GM19463 (cell line): ENCODE results near the gene HSPB7.
"Not testable (repeated sequence)": the region's sequence is repeated elsewhere in the genome, so short reads cannot be mapped to it uniquely, and the experiment has no call there.

ENCODE experiments used
- ATAC-seq: cut with Tn5 transposase; IDR thresholded peaks from one replicate; pipeline ENCODE4 v1.9.1; 2021; ENCODE audit warnings: mild to moderate bottlenecking, moderate library complexity; ENCODE audit not compliant: unreplicated experiment

HSPB7 gene

DNA sequence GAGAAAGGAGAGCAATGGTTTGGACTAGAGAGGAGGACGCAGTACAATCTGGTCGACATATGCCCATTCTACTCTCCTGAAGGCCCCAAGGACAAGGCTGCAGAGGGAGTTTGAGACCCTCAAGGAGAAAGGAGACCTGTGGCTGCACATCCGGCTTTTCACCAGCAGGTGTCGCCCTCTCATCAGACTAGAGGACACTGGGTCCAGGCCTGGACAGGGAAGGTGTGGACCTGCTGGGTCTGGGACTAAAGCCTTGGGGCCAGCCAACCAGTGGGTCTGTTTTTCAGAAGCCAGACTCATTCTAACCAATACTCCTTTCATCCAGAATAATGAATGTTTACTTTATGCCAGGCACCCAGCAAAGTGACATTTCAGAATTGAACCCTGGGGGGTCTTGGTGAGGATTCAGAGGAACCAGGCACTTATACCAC, 8.8 kb downstream of the HSPB7 start:
- ATAC-seq, result no peak

DNA sequence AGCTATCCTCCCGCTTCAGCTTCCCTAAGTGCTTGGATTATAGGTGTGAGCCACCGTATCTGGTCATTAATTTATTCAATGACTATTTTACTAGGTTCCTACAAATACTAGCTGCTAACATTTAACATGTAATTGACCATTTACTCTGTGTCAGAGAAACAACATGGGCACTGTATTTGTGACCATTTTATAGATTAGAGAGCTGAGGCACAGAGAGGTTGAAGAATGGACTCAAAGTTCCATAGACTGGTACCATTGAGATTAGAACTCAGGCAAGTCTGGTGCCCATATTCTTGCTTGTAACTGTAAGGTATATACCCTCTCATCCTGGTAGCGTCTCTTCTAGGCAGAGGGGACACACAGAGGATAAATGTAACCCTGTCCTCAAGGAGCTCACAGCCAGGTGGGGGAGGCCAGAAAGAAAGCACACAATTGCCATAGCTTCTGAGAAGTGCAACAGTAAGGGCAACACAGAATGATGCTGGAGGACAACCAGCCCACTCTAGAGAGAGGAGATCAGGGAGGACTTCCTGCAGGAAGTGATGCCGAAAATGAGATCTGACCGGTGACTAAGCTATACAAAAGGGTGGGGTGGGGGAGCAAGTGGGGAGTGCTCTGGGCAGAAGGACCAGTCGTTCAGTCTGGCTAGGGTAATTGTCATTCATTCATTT, 10.0 kb downstream of the HSPB7 start:
- no peak for ATAC-seq

DNA sequence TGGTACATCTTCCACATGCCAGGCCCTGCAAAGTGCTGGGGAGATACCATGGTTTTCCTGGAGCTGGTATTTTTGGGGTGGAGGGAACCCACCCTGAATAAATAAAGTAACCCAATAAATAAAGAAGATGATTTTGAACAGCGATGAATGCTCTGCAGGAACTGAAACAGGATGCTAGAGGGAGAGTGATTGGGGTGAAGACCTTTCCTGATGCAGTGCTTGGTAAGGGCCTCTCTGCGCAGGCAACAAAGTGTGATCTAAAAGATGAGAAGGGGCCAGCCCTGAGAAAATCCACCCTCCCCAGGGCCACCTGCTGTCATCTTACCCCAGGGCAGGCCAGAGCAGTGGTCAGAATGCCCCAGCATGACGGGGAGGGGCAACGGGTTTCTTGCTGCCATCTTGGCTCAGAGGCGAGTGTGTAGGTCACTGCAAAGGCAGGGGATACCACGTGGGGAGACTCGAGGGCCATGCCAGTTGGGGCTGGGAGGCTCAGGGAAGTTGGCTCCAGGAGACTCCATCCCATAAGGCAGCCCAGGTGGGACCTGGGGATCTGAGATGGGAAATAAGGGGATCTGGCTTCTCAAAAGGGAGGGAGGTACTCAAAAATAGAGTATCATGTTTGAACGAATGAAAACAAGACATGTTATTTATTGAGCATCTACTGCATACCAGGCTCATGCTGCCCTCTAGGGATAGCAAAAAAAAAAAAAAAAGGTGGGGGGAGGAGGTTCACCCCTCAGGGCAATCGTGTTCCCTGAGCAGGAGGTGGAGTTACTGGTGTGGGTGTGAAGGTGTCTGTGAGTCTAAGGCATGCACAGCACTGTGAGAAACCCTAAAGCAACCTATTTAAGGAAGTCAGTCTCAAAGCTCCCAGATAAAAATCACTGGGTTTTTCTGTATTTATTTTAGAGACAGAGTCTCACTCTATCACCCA, 11.0 kb downstream of the HSPB7 start:
- no peak for ATAC-seq

DNA sequence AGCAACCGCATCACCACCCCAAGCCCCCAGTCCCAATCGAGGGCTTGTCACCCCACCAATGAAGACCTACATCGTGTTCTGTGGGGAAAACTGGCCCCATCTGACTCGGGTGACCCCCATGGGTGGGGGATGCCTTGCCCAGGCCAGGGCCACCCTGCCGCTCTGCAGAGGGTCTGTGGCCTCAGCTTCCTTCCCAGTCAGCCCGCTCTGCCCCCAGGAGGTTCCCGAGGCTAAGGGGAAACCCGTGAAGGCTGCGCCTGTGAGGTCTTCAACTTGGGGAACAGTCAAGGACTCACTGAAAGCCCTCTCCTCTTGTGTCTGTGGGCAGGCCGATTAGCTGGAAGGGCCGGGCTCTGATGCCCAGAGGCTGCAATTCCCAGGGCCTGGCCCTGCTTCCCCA, 11.8 kb downstream of the HSPB7 start:
- no peak for ATAC-seq

DNA sequence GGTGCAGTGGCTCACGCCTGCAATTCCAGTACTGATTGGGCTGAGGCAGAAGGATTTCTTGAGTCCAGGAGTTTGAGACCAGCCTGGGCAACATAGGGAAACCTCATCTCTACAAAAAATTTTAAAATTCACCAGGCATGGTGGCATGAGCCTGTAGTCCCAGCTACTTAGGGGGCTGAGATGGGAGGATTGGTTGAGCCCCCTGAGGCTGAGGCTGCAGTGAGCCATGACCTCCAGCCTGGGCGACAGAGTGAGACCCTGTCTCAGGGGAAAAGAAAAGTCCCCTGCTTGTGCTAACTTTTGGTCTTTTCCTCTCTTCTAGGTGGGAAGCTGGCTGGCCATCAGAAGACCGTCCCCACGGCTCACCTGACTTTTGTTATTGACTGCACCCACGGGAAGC, 12.2 kb downstream of the HSPB7 start:
- no peak for ATAC-seq

DNA sequence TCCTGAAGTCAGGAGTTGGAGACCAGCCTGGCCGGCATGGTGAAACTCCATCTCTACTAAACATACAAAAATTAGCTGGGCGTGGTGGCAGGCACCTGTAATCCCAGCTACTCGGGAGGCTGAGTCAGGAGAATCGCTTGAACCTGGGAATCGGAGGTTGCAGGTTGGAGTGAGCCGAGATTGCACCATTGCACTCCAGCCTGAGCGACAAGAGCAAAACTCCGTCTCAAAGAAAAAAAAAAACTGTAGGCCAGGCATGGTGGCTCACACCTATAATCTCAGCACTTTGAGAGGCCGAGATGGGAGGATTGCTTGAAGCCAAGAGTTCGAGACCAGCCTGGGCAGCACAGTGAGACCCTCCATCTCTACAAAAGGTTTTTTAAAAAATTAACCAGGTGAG, 16.6 kb downstream of the HSPB7 start:
- not testable (repeated sequence) for ATAC-seq

DNA sequence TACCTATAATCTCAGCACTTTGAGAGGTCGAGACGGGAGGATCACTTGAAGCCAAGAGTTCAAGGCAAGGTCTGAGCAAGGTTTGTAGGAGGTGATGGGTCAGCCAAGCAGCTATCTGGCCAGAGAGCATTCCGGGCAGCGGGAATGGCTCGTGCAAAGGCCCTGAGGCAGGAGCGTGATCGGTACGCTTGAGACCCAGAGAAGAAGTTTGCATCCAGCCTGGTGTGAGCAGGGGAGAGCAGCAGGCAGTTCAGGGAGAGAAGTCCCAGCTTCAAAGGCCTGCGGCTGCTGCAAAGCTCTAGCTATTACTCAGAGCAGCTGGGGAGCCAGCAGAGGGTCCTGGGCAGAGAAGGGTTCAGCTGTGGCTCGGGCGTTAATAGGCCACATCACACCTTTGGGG, 18.9 kb downstream of the HSPB7 start:
- no peak for ATAC-seq

DNA sequence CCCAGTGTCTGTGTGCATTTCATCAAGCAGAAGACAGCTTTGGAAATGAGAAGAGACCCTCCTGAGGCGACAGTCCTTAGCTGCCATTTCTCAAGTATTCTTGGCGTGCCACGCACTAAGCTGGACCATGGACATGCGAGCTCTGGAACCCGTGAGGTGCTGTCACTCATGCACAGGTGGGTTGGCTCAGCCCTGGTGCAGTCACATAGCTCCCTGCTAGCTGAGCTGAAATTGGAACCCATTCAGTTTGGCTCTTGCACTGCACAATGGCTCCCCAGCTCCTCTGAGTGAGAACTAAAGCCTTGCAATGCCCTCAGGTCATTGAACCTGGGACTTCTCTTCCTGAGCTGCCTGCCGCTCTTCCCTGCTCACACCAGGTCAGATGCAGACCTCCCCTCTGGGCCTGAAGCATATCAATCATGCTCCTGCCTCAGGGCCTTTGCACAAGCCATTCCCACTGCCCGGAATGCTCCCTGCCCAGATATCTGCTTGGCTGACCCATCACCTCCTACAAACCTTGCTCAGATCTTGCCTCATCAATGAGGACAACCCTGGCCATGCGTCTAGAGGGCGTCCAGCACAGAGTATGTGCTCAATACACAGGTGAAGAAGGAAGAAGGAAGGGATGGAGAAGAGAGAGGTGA, 20.1 kb downstream of the HSPB7 start:
- ATAC-seq, result no peak

DNA sequence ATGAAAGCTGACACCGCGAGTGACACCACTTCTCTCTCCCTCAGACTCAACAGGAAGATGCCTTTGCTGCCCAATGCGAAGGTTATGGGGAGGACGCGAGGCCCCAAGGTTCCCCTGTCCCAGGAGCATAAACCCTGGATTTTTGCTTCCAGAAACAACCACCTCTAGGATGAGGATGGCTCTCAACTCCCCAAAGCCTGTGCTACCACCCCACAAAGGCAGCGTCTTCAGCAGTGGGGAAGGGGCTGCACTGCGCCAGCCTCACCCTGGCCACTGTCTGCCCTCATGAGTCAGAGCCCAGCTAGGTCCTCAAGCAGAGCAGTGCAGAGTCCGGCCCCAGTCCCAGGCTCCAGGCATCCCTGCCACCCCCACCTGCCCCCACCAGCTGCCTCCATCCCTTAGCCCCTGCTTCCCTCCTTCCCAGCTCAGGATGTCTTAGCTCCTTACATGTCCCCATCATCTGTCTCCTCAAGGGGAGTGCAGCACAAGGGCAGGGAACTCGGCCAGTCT, 20.7 kb downstream of the HSPB7 start:
- no peak for ATAC-seq

DNA sequence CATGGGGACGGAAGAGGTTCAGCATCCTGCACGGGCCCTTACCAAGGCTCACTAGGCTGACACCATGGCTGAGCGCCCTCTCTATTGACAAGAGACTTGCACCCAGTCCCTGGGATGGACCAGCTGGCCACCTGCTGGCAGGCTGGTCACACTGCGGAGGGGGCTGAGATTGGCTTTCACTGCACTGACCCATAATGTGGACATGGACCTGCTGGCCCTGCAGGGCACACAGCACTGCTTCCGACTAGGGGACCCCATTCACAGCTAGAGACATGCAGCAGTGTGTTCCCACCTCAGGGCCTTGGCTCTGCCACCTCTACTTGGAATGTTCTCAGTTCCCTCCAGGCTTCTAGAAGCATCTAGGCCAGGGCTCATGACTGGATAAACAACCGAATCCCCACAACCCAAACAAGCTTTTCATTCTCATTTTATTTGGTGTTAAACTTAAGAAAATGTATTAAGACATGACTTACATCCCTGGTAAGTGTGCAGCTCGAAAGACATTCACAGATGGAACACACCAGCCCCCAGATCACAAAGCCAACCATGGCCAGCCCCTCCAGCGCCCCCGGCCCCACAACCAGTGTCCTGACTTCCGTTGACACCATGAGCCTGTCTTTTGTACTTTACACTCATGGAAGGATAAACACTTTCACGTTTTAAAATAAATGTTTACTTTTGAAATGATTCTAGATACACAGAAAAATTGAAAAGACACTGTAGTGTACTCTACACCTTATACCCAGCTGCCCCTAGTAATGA, 23.1 kb downstream of the HSPB7 start:
- no peak for ATAC-seq

DNA sequence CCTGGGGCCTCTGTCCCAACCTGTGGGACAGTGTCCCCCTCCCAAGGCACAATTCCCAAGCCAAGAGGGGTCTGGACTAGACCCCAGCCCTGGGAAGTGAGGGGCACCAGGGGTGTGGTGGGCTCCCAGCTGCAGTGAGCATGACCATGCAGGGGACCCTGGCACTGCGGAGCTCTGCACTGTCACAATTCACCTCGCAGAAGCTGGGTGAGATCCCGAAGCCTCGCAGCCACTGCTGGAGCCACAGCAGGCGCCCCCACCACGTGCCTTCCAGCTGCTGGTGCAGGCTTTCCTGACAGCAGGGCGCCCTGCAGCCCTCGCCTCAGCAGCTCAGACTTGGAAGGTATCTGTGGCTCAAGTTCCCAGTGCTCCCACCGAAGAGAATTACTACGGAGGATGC, 23.8 kb downstream of the HSPB7 start:
- ATAC-seq, result no peak

DNA sequence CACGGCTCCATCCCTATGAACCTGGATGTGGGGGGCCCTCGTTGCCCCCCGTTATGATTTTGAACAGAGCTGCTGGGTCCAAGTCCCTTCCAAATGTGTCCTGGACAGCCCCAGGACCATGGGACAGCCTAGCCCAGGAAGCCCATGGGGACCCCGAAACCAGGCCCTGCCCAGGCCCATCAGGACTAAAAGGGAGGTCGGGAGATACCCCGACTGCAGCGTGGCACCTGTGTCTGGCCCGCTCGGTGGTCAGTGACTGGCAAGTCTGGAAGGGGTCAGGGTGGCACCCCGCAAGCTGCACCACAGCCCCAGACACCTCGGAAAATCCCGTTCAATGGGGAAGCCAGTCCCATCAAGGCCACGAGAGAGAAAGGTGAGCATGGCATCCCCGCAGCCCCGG, 24.2 kb downstream of the HSPB7 start:
- ATAC-seq, result no peak

DNA sequence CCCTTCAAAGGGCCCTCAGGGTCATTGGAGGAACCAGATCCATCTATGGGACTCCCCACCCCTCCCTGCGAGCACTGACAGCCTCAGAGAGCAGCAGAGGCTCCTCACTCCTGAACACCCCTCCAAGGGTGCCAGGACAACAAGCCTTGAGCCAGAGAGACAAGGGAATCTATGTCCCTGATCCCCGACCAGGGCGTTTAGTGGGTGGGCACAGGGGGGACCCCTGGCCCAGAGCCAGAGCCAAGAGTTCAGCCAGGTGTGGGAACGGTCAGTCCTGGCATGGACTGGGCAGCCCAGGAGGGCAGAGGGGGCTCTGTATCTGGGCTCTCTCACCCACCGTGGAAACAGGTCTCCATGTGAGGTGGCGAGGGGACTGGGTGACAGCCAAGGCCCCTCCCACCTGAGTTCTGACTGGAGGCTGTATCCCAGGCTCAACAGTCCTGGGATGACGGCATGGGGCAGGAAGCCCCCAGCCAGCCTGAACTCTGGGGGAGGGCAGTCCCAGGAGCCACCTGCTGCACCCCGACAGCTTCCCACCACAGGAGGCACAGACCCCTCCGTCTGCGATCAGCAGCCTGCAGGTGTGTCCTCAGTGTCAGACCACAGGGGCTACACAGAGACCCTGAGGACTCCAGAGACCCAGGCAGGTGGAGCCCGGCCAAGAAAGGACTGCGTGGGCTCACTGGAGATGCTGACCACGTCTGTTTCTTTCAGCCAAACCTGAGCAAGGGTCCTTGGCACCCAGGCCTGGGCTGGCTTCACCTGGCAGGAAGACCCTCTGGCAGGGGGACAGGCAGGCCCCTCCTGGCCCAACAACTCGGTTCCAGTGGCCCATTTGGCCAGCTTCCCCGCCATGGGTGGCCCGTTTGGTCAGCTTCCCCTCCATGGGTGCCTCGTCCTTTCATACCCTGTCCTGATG, 25.0 kb downstream of the HSPB7 start:
- no peak for ATAC-seq

DNA sequence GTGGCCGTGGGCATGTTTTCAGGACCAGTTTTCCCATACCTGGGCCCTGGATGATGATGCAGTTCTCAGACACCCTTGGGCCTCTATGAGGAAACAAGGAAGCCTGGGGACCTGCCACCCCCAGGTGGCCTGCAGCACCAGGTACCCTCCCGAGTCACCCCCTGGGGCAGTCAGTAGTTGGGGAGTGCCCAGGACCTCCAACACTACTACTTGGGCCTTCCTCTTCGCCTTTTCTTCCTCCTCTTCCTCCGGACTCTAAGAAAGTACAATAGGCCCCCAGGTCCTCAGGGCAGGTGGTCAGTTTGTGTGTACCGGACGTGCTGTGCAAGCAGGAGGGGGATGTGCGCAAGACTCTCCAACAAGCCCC, 25.7 kb downstream of the HSPB7 start:
- no peak for ATAC-seq

DNA sequence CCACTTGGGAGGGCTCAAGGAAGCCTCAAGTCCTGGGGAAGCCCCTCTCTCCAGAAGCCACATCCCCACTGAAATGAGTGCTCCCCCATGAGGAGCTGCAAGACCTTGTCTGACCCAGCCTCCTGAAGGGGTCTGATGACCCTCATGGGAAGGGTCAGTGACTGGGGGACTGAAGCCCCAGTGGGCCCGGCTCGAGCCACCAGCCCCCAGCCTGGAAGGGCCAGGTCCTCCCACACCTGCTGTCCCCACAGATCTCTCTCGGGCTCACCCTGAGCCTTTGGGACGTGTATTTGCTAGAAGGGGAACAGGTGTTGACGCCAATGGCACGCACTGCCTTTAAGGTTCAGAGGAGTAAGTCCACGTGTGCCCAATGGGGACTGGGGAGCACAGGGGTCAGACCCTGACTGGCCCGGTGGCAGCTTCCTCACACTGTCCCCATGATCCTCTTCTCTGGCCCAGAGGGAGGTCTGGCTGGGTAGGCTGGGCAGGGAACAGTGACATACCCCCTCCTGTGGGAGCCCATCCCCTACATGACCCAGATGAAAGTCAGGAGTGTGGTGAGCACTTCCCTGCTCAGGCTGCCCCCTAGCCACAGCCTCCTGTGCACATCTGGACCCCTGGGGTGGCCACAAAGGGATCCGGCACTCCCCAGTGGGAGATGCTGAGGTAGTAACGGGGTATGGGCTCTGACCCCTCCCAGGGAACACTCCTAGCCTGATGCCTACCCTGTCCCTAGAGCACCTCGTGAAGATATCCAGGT, 26.2 kb downstream of the HSPB7 start:
- no peak for ATAC-seq

DNA sequence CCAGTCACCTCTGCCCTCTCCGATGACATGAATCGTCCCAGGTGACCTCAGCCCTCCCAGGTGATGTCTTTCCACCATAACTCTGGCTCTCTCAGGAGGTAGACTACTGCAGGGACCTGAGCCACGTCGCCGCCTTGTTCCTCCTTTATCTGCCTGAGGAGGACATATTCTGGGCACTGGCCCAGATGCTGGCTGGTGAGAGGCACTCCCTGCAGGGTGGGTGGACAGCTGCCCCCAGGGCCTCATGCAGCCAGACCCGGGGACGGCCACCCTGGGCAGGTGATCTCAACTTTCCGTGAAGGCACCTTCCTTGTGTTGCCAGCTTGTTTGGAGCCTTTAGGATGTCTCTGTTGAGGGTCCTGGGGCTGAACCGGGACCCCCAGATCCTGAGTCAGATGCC, 28.1 kb downstream of the HSPB7 start:
- ATAC-seq, result no peak

DNA sequence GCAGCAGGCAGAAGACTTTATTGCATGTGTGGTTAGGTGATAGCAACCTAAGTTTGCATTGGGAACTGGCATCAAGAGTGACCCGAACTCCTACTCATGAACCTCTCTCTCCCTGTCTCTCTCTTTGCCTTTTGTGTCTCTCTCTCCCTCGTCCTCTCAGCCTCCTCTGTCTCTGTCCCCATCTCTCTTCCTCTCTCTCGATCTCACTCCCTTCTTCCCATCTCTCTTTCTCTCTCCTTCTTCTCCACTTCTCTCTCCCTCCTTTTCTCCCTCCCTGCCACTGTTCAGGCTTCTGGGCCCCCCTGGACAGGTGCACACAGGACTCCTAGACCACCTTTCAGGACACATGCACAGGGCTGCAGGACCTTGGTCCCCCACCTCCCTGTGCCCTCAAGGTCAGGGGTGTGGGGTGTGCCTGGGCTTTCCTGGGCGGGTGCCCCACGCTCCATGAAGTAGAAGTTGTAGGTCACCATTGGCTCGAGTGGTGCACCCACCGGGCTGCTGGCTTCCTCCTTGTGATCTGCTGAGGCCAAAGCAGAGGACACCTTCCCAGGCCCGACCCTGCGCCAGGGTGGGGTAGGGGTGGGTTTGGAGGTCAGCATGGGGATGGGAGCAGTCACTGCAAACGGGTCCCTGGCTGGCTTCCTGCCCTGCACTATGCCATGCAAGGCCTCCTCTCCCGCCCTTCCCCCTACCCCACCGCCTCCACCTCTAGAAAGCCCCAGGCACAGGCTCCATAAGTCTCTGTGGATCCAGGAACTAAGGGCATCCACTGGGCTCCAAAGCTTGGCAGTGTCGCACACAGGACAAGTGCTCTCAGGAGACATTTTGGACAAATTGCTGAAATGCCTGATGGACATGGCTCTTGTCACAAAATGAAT, 28.7 kb downstream of the HSPB7 start:
- no peak for ATAC-seq

DNA sequence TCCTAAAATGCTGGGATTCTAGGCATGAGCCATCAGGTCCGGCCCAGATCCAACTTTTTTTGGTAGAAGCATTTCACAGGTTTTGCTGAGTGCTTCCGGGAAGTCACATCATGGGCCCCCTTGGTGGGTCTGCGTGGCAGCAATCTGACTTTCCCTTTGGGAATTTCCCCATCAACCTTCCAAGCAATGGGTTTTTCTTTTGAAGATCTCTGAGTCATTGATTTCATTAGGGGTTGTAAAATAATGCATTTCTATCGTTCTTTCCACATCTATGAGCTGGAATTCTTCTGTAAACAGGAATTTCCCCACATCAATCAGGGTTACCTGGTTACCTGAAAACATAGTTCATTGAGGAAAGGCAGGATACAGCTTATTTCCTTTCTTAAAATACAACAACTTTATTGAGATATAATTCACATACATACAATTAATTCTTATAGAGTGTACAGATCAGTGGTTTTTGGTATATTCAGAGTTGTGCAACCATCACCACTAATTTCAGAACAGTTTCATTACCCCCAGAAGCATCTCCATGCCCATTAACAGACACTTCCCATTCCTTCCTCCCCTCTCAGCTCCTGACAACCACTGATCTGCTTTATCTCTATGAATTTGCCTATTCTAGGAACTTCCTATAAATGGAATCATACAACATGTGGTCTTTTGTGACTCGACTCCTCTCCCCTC, 32.1 kb downstream of the HSPB7 start:
- no peak for ATAC-seq
